Measurements from ENCODE around the gene AFF1. TPM values are rescaled to one million over a fixed set of nuclear protein-coding genes. Genes with fewer than 3 reads are reported as not detected.
"Not testable (repeated sequence)": the region's sequence is repeated elsewhere in the genome, so short reads cannot be mapped to it uniquely, and the experiment has no call there.

Gene AFF1
- total RNA-seq, 1 donor from 2014 or later: 194 TPM

- DNase-seq (ENCODE audit: low spot score): no peak
Observed at GRCh38 chr4:87011340-87012034, 76.7 kb downstream of the AFF1 start.

- no peak for DNase-seq (ENCODE audit: low spot score)
Observed at GRCh38 chr4:87012265-87012953, 77.6 kb downstream of the AFF1 start.

- DNase-seq (ENCODE audit: low spot score): not testable (repeated sequence)
Observed at GRCh38 chr4:87012954-87013308, 78.1 kb downstream of the AFF1 start.

GRCh38 chr4:87014284-87014782, 79.5 kb downstream of the AFF1 start:
- no peak for DNase-seq (ENCODE audit: low spot score)

GRCh38 chr4:87015416-87015815, 80.6 kb downstream of the AFF1 start:
- DNase-seq (ENCODE audit: low spot score): no peak

DNA sequence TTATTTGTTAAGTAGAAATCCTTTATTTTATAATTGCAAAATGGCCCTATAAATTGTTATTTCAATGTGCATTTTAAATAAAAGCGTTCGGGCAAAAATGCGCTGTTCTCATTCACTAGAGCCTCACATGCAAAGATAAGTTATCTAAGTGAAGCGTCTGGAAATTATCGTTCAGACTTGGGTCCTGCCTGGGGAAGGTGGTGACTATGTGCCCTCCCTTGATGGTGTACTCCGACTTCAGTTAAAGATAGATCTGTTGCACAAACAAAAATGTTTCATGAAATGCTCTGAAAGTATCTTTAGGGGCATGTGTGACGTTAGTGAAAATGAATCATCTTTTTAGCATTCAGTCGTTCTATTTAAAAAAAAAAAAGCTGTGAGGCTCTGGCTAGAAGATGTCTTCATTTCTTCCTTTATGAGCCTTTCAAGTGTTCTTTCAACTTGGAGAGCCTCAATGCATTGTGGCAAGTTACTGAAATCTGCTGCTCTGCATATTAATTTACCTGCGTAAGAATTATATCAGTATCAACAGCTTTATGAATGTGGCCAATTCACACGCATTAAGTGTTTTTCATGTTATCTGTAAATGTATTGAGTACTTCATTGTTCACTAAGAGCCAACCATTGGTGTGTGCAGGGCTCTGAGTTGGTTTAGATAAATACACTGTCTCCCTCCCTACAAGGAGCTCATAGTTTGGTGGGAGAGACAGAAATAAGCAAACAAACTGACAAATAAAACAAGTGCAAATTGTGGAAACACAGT, 83.0 kb downstream of the AFF1 start:
- DNase-seq (ENCODE audit: low spot score): no peak

DNA sequence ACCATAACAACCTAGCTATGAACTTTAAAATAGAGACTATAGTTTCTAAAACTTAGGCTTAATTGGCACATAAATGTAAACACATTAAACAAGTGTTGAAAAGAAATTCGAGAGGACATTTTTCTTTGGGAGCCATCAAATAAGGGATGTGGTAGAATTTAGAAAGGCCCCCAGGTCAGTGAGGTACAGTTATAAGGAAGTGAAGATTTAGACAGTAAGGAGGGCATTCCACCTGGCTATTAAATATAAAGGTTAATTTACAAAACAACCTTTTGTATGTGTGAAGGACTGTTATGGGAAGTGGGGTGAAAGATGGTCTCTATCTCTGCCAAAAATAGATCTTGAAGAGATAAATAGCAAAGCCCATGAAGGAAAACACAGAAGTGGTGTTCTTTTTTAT, 83.9 kb downstream of the AFF1 start:
- DNase-seq (ENCODE audit: low spot score): no peak

- DNase-seq (ENCODE audit: low spot score): no peak
Observed at GRCh38 chr4:87019246-87019791, 84.5 kb downstream of the AFF1 start.

- DNase-seq (ENCODE audit: low spot score): no peak
Observed at GRCh38 chr4:87019898-87020297, 85.1 kb downstream of the AFF1 start.

GRCh38 chr4:87024201-87024600, 89.4 kb downstream of the AFF1 start:
- DNase-seq (ENCODE audit: low spot score): no peak

DNA sequence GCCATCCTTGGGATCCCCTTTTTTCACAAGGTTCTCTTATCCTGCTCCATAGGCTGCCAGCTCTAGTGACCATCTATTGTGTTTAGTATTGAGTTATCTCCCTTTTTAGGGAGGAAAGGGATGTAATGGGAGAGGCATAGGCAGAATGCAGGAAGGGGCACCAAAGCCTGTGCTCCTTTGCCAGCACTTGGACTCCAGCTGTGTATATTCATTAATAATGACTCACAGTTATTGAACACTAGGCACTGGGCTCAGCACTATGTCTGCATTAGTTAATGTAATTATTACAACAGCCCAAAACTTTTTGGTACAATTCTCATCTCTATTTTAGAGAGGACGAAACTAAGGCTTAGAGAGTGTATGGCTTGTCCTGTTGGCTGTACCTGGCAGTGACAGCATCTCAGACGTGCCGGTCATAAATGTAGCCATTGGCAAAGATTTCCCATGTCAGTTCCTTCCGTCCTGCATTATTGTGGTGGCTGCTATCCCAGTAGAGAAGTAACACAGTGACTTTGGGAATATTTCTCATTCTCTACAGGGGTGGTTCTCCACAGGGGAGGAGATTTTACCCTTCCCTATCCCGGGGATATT, 90.3 kb downstream of the AFF1 start:
- no peak for DNase-seq (ENCODE audit: low spot score)

- DNase-seq (ENCODE audit: low spot score): no peak
Observed at GRCh38 chr4:87025614-87026041, 90.8 kb downstream of the AFF1 start.

DNA sequence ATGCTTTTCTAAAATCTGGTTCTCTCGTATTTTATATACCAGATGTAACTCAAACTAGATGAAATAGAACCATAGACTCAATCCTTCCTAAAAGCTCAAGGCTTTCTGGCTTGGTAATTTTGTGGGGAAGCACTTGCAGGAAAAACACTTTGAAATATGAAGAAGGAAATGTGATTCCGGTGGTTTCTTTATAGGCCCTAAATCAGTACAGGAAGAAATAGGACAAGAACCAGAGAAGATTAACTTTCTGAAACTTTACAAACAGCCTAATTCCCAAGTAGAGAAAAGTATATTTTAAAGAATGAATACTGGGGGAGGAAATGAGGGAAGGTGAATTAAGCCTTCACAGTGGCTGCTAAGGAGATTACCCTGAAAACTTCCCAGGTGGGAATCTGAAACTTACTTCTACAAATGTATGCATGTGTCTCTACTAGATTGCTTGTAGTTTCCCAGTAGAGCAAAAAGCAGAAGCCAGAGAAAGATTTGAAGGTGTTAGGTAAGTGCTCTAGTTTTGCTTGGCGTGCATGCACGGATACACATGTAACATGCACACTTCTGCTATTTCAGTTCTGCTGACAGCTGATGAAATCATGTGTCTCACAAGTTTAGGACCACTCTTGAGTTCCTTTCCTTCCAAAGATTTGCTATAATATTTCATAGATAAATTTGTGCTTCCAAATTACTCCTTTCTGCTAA, 92.1 kb downstream of the AFF1 start:
- DNase-seq (ENCODE audit: low spot score): no peak

DNA sequence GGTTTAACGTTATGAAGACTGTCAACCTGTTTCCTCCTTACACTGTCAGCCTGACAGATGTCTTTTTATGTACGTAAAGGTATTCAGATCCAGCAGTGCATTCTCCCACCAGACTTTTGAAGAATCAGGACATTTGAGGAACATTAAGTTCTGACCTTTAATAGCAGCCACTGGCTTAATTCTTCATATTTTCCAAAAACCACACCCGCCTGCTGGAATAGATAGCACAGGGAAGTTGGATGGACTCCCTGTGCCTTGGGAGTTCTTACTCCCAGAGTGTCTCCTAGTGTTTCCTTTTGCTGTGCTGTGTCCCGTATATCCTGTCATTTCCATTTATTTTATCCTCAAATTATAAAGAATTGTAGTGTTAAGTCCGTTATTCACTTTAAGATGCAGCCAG, 94.5 kb downstream of the AFF1 start:
- DNase-seq (ENCODE audit: low spot score): no peak

DNA sequence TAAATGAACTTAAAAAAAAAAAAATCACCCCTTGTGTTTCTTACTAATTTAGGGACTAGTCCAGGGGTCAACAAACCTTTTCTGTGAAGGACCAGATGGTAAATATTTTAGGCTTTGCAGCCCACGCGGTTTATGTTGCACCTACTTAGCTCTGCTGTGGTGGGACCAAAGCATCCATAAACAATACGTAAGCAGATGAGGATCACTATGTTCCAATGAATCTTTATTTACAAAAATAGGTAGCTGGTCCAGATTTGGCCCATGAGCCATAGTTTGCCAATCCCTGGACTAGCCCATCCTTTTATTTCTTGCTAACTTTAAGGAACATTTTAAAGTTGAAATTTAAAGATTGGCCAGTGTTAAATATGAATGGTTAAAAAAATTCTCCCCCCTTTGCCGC, 95.3 kb downstream of the AFF1 start:
- no peak for DNase-seq (ENCODE audit: low spot score)

- no peak for DNase-seq (ENCODE audit: low spot score)
Observed at GRCh38 chr4:87030755-87031441, 96.1 kb downstream of the AFF1 start.

DNA sequence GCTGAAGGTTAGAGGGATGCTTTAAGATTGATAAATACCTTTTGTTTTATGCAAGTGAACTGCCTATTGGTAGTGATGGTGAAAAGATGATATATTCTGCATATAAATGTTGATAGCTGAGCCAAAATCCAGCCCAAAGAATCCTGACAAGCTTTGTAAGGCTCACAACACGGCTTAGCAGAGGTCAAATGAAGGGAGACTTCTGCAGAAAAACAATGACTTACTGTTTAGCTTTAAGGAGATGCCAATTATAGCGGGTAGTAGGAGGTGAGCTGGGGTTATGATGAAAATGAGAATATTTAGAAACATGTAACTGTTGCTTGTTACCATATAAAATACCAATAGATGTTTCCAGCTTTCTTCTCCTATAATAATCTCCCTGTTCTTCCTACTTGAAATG, 97.1 kb downstream of the AFF1 start:
- no peak for DNase-seq (ENCODE audit: low spot score)

GRCh38 chr4:87032884-87033533, 98.2 kb downstream of the AFF1 start:
- DNase-seq (ENCODE audit: low spot score): no peak

- DNase-seq (ENCODE audit: low spot score): no peak
Observed at GRCh38 chr4:87033902-87034301, 99.1 kb downstream of the AFF1 start.

DNA sequence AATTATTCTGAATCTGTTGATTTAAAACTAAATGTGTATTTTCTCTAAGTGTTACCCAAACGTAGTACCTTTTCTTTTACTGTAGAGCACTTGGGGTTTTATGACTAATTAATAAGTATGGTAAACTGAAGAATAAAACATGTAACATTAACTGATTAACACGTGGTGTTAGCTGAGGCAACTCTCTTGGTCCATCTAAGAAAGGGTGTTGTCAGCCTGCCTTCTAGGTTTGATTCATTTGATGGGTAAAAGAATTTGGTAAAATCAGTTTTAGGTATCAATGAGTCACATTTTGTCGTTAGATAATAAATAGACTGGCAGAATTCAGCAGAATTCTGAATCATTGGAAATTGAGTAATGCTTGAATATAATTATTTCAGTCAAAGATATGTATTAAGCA, 99.7 kb downstream of the AFF1 start:
- DNase-seq (ENCODE audit: low spot score): no peak
